Mesodermal cell (in vitro differentiated cells): ENCODE results near the gene ZFP36L2.
A peak's percentile ranks its signal among the peaks of the same experiment; 100 is the strongest.

Experiments used
- H3K27ac ChIP-seq: 2 replicates; pipeline ENCODE4 v1.7.0; 2013; ENCODE audit warnings: mild to moderate bottlenecking, low read depth, low read length, moderate library complexity; ENCODE audit not compliant: severe bottlenecking
- H3K36me3 ChIP-seq: 2 replicates; pipeline ENCODE4 v1.7.1; 2013; ENCODE audit warnings: mild to moderate bottlenecking, low read length, moderate library complexity; ENCODE audit not compliant: control insufficient read depth, insufficient read depth
- H3K4me1 ChIP-seq: one replicate; pipeline ENCODE4 v1.7.1; 2013; ENCODE audit warnings: mild to moderate bottlenecking, low read length; ENCODE audit not compliant: insufficient read depth, control insufficient read depth, poor library complexity, severe bottlenecking
- H3K4me3 ChIP-seq: 2 replicates; pipeline ENCODE4 v1.7.0; 2013; ENCODE audit warnings: low read length, control low read depth, mild to moderate bottlenecking; ENCODE audit not compliant: insufficient read depth, poor library complexity, severe bottlenecking; ENCODE audit errors: extremely low read depth
- H3K9me3 ChIP-seq: 2 replicates; pipeline ENCODE4 v1.7.1; 2013; ENCODE audit warnings: mild to moderate bottlenecking, low read length, moderate library complexity; ENCODE audit not compliant: control insufficient read depth
- WGBS, 2 experiments: methylation state at CpG; one replicate each; pipeline ENCODE4 v1.1.5; 2013; ENCODE audit warnings: missing lambda C conversion rate in 2 of 2; ENCODE audit not compliant: insufficient coverage in 2 of 2; 5-methylcytosine and 5-hydroxymethylcytosine counted together

The ZFP36L2 gene

DNA sequence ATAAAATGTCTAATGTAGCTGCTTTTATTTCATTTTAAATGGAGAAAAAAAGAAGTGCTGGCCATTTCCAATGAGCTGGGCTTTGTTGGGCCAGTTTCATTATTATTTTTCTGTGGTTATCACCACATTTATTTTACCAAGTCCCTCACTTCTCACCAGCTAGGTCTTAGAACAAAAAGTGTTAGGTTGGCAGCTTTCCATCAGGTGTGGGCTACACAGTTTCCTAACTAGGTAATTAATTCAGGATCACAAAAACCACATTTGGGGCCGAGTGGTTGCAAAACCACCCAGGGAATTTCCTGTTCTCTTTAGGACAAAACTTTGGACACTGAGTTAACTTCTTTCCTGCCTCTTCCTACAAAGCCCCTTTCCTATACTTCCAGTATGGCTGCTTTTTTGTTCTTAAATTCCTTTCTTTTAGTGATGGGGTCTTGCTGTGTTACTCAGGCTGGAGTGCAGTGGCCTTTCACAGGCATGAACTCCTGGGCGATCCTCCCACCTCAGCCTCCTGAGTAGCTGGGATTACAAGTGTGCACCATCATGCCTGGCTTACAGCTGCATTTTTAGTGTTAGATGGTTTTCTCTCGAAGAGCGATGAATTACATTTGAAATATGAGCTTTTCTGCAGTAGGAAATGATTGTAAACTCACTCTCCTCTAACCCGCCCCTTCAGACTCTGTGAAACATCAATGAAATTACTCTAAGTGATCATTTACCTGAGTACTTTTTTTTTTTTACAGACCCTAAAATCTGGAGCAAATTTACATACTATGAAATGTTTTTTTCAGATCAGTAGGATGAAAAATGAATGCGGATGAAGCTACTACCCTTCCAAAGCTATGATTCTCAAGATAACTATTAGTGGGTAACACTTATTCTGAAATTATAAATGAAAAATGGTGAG lies 2.6 kb upstream of the ZFP36L2 start:
- H3K4me3 ChIP-seq = no peak overlapping the region
- peaks cover 21% of the 10 kb centered on the region for H3K36me3 ChIP-seq
- H3K27ac ChIP-seq = no peak overlapping the region
- peaks cover 26% of the 10 kb centered on the region for H3K4me1 ChIP-seq
- WGBS, 2 experiments = 83 to 86% methylated on average over 1 to 3 of the region's 6 CpGs
- no peaks in the 10 kb centered on the region for H3K9me3 ChIP-seq

DNA sequence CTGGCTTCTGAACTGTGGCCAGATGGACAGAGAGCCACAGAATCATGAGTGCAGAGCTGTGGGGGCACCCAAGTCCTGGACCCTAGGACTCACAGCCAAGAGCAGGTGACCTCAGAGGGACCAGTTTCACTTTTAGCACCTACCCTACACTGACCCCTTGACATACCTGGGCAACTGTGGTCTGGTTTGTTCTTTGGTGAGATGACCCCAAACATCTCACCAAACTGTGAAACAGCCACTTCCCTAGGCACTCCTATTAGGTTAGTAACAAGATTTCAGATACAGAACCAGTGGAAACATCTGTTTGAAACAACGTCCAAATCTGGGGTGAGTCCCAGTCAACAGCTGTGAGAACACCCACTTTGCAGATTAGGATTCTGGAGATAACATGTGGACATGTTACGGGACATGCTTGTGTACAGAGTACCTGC lies 1.9 kb upstream of the ZFP36L2 start:
- Histone ChIP-seq H3K9me3 (no peaks in the 10 kb centered on the region), H3K36me3 (peaks cover 28% of the 10 kb centered on the region), H3K27ac (no peak overlapping the region), H3K4me3 (no peak overlapping the region), H3K4me1 (peaks cover 26% of the 10 kb centered on the region)
- 87 to 88% methylated on average over 2 of the region's 2 CpGs for WGBS, 2 experiments

DNA sequence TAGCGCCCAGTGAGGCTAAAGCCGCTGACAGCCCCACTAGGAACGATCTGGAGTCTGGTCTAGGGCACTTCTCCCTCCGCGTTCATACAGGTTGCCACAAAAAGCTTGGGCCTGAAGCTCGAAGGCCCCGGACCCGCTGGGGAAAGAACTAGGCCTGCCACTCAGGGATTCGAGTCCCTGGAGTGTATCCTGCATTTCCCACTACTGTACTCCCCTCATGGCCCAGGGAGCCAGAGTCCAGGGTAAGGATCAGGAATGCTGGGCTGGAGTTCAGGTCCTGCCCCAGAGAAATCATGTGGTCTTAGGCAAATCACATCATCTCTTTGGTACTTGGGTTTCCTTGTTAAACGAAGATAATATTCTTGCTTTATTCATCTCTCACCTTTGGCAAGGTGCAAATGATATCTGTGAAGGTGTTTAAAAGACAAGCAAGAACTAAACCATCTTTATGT lies 1.4 kb upstream of the ZFP36L2 start:
- Histone ChIP-seq H3K4me3 (peak overlapping the region; percentile 66), H3K4me1 (peaks cover 26% of the 10 kb centered on the region), H3K9me3 (no peaks in the 10 kb centered on the region), H3K36me3 (peaks cover 32% of the 10 kb centered on the region), H3K27ac (peak overlapping the region; percentile 93)
- WGBS, 2 experiments = 10 to 24% methylated on average over 8 to 9 of the region's 10 CpGs

DNA sequence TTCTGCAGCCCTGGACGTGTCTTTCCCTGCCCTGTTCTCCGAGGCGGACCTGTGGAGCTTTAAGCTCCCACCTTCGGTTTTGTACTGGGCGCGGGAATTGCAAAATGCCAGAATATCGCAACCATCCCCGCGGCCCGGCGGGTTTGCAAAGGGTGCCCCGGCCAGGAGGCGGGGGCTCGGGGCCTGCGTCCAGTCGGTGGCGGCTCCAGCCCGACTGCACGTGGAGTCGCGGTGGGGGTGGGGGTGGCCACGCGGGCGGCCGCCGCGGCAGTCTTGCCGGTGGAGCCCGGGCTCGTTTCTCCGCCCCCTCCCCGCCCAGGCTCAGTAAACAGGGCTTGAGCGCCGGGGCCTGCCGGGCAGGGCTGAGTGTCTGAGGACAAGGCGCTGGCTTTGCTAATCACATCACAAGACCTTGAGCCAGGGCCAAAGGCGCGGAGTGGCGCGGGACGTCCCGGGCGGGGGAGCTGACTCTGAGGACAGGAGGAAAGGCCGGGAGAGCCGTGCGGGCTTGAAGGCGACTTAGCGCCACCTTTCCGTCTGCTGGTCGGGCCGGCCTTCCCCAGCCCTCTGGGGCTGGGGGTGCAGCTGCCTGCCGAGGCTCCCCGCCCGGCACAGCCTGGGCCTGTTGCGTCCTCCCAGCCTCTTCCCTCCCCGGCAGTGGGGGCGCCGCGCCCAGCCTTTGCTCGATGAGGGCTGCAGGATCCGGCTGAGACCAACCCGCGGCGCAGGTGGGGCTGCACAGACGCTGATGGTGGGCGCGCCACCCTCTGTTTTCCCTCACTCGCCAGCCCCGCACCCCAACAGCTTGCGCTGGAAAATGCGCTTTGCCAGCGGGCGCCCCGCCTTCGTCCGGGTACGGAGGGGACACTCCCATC lies 786 bp upstream of the ZFP36L2 start:
- H3K27ac ChIP-seq = peak overlapping the region; percentile 93
- peaks cover 32% of the 10 kb centered on the region for H3K4me1 ChIP-seq
- H3K9me3 ChIP-seq = no peaks in the 10 kb centered on the region
- H3K36me3 ChIP-seq = peaks cover 38% of the 10 kb centered on the region
- peak overlapping the region; percentile 66 for H3K4me3 ChIP-seq
- WGBS, 2 experiments = 0 to 1% methylated on average over 54 to 60 of the region's 77 CpGs

DNA sequence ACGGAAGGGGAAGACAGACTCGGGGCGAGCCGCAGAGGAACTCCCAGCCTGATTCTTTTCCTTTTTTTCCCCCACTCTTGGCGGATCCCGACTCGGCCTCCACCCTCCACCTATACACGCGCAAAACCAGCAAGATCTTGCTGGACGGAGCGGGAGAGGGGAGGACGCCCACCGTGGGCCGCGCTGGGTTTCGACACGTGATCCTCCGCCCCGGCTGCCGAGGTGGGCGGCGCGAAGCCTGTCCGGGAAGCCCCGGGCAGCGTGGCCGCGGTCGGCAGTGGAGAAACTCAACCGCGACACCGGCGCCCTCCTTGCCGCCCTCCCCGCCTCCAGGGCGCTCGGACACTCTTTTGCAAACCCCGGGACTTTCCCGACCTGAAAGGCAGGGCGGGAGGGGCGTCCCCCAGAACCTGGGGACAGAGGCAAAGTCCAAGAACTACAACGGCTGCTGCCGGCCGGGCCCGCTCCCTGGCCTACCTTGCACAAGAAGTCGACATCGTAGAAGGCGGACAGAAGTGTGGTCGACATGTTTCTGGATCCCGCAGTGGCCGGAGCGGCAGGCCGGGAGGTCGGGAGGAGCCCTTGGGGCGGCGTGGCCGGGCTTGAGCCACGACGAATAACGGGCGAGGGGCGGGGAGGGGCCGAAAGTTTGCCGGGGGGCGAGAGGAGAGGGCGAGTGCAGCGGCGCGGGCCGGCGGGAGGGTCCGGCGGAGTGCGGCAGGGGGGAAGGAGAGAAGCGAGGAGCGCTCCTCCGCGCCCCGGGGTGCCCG lies 433 bp downstream of the ZFP36L2 start:
- Histone ChIP-seq H3K9me3 (no peaks in the 10 kb centered on the region), H3K4me3 (peak overlapping the region; percentile 66), H3K27ac (peak overlapping the region; percentile 83), H3K36me3 (peaks cover 40% of the 10 kb centered on the region), H3K4me1 (peaks cover 41% of the 10 kb centered on the region)
- 0% methylated on average over 50 to 57 of the region's 80 CpGs for WGBS, 2 experiments

DNA sequence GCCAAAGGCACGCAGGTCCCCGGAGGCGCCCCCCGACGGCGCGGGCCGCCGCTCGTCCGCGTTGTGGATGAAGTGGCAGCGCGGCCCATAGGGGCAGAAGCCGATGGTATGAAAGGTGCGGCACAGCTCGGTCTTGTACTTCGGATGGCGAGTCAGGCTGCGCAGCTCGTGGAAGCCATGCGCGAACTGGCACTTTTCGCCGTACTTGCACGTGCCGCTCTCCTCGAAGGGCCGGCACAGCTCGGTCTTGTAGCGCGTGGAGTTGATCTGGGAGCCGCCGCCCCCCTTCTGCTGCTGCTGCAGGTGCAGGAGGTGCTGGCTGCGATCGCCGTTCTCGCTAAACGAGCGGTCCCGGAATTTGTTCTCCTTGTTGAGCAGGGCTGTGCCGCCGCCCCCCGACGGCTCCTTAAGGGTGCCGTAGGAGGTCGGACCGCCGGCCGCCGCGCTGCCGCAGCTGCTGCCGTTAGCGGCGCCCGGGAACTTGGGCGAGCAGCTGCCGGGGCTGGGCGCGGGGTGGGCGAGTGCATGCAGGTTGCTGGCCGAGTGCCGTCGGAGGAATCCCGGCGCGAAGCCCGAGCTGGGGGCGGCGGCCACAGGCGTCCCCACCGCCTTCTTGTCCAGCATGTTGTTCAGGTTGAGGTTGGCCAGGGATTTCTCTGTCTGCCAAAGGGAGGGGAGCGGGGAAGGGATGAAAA lies 1.2 kb downstream of the ZFP36L2 start:
- H3K9me3 ChIP-seq = no peaks in the 10 kb centered on the region
- peaks cover 45% of the 10 kb centered on the region for H3K4me1 ChIP-seq
- peak overlapping the region; percentile 66 for H3K4me3 ChIP-seq
- peak overlapping the region; percentile 83 for H3K27ac ChIP-seq
- 3 to 4% methylated on average over 58 to 73 of the region's 74 CpGs for WGBS, 2 experiments
- H3K36me3 ChIP-seq = peaks cover 35% of the 10 kb centered on the region

DNA sequence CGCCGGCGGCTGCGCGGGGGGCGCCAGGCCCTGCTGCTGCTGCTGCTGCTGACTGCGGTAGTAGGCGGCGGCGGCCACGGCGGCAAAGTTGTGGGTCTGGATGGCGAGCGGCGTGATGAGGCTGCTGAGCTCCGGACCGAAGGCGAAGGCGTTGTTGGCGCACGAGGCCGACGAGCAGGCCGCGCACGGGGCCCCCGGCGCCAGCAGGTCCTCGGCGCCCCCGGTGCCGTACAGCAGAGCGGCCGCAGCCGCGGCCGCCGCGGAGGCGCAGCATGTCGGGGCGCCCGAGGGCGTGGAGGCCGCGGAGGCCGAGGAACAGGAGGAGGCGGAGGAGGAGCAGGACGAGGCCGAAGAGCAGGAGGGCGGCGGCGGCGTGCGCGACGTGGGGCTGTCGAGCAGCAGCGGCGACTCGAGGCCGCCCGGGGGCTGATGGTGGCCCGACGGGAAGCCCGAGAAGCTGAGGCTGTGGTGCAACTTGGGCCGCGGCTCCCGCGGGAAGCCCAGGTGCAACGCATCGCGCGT lies 1.8 kb downstream of the ZFP36L2 start:
- Histone ChIP-seq H3K36me3 (peaks cover 29% of the 10 kb centered on the region), H3K9me3 (no peaks in the 10 kb centered on the region), H3K27ac (peak overlapping the region; percentile 83), H3K4me1 (peaks cover 49% of the 10 kb centered on the region), H3K4me3 (peak overlapping the region; percentile 66)
- WGBS, 2 experiments = 2 to 3% methylated on average over 51 to 74 of the region's 74 CpGs

DNA sequence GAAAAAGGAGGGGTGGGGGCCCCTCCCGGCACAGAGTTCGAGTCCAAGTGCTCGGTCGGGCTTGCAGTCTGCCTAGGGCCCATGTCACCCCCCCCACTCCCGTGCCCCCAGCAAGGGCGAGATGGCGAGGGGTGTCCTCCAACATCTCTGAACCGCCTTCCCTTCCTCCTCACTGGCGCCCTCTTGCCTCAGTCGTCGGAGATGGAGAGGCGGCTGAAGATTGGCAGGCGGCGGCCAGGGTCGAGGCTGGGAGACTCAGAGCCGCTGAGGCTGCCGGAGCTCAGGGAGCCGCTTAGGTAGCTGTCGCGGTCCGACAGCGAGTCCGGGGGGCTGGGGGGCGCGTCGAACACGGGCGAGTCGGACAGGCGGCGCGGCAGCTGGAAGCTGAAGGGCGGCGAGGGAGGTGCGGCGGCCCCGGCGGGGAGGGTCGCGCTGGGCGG lies 2.3 kb downstream of the ZFP36L2 start:
- no peaks in the 10 kb centered on the region for H3K9me3 ChIP-seq
- H3K4me3 ChIP-seq = peak overlapping the region; percentile 66
- 0 to 1% methylated on average over 23 to 36 of the region's 41 CpGs for WGBS, 2 experiments
- H3K36me3 ChIP-seq = peaks cover 28% of the 10 kb centered on the region
- H3K4me1 ChIP-seq = peaks cover 52% of the 10 kb centered on the region
- peak overlapping the region; percentile 83 for H3K27ac ChIP-seq

DNA sequence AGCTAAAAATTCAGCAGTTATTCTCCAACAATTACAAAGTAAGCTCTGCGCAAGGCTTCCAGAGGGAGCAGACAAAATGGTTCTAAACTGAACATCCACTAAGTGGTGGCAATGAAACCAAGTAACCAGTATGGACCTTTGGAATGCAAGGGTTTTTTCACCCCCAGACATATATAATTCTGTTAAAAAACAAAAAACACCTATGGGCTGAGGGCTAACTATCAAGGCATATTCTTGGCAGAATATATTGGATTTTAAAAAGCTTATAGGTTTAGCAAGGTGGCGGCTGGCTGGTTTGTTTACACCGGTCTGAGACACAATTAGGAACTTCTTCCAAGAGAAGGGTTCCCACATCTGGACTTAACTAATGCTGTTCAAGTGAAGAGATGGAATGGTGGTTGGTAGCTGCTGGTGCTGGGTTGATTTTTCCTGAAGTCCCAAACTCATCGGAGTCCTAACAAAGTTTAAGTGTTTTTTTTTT lies 2.8 kb downstream of the ZFP36L2 start:
- Histone ChIP-seq H3K4me3 (peak overlapping the region; percentile 66), H3K36me3 (peaks cover 28% of the 10 kb centered on the region), H3K9me3 (no peaks in the 10 kb centered on the region), H3K4me1 (peaks cover 54% of the 10 kb centered on the region), H3K27ac (peak overlapping the region; percentile 83)
- 28 to 52% methylated on average over 2 to 3 of the region's 4 CpGs for WGBS, 2 experiments
